NCI-H1417 treated with DMSO at 0.1 percent for 48 hours (cell line): ENCODE results near the gene FANCB.

Experiments used
- DNase-seq: peaks from one replicate; lab custom pipeline; 2025; lab: John Stamatoyannopoulos, UW

The FANCB gene

GRCh38 chrX:14832586-14832985, 40.3 kb downstream of the FANCB start:
- no peak for DNase-seq

- DNase-seq: no peak
Observed at GRCh38 chrX:14832151-14832550, 40.7 kb downstream of the FANCB start.

- DNase-seq: no peak
Observed at GRCh38 chrX:14829643-14830042, 43.2 kb downstream of the FANCB start.

- DNase-seq: no peak
Observed at GRCh38 chrX:14826319-14826718, 46.5 kb downstream of the FANCB start.

GRCh38 chrX:14825851-14826250, 47.0 kb downstream of the FANCB start:
- no peak for DNase-seq

GRCh38 chrX:14819769-14820168, 53.1 kb downstream of the FANCB start:
- no peak for DNase-seq

GRCh38 chrX:14817571-14817970, 55.3 kb downstream of the FANCB start:
- DNase-seq: no peak

GRCh38 chrX:14802943-14803710, 69.7 kb downstream of the FANCB start:
- DNase-seq: no peak

GRCh38 chrX:14801136-14801535, 71.7 kb downstream of the FANCB start:
- DNase-seq: no peak

GRCh38 chrX:14798805-14799397, 74.0 kb downstream of the FANCB start:
- no peak for DNase-seq
